Kidney epithelial cell (primary cell): ENCODE results near the gene UNC93B1. TPM values are rescaled to one million over a fixed set of nuclear protein-coding genes. Genes with fewer than 3 reads are reported as not detected.
A peak's percentile ranks its signal among the peaks of the same experiment; 100 is the strongest.
"Not testable (repeated sequence)": the region's sequence is repeated elsewhere in the genome, so short reads cannot be mapped to it uniquely, and the experiment has no call there.

Experiments
- DNase-seq: peaks from one replicate; pipeline ENCODE4 v3.0.0-alpha.2; 2010; ENCODE audit warnings: low read depth
- H3K27me3 ChIP-seq: 2 replicates; pipeline ENCODE4 v1.6.0; 2011; ENCODE audit warnings: low read length; ENCODE audit not compliant: control insufficient read depth, insufficient read depth
- H3K36me3 ChIP-seq: 2 replicates; pipeline ENCODE4 v1.5.1; 2011; ENCODE audit warnings: low read length; ENCODE audit not compliant: control insufficient read depth, insufficient read depth
- H3K4me3 ChIP-seq: 2 replicates; pipeline ENCODE4 v1.5.1; 2011; ENCODE audit warnings: low read depth, mild to moderate bottlenecking, control low read depth, low read length
- CTCF ChIP-seq: IDR thresholded peaks from 2 replicates; pipeline ENCODE4 v1.5.1; 2011; ENCODE audit warnings: mild to moderate bottlenecking, moderate library complexity, low read length, control low read depth, inconsistent platforms; ENCODE audit not compliant: insufficient read depth, poor library complexity, severe bottlenecking
- total RNA-seq: library from RNA; depleted of rRNA; stranded (reverse); fragments of >200 nt; gene quantifications from 2 replicates; pipeline ENCODE4 v1.2.3, GENCODE V29; 2015

Gene UNC93B1
- total RNA-seq, 1 donor from 2014 or later, result 21.0 TPM

GRCh38 chr11:67997475-67997921 is 6.4 kb downstream of the UNC93B1 start:
- no peak for DNase-seq
- H3K27me3 ChIP-seq, result no peaks in the 10 kb centered on the region
- H3K4me3 ChIP-seq, result no peak overlapping the region
- H3K36me3 ChIP-seq, result no peaks in the 10 kb centered on the region
- no peak for TF ChIP-seq CTCF

GRCh38 chr11:67996622-67997474 is 7.0 kb downstream of the UNC93B1 start:
- no peak for DNase-seq
- TF ChIP-seq CTCF, result no peak
- no peaks in the 10 kb centered on the region for H3K27me3 ChIP-seq
- no peaks in the 10 kb centered on the region for H3K36me3 ChIP-seq
- H3K4me3 ChIP-seq, result no peak overlapping the region

- no peak for DNase-seq
- TF ChIP-seq CTCF, result no peak
- Histone ChIP-seq H3K4me3 (no peak overlapping the region), H3K36me3 (no peaks in the 10 kb centered on the region), H3K27me3 (no peaks in the 10 kb centered on the region)
Observed at GRCh38 chr11:67996051-67996450, 7.8 kb downstream of the UNC93B1 start.

- not testable (repeated sequence) for H3K27me3 ChIP-seq, H3K36me3 ChIP-seq, DNase-seq, H3K4me3 ChIP-seq
Observed at GRCh38 chr11:67995579-67995978, 8.3 kb downstream of the UNC93B1 start.

GRCh38 chr11:67995129-67995528 is 8.8 kb downstream of the UNC93B1 start:
- H3K4me3 ChIP-seq, H3K36me3 ChIP-seq, DNase-seq, H3K27me3 ChIP-seq: not testable (repeated sequence)

- not testable (repeated sequence) for H3K4me3 ChIP-seq, H3K27me3 ChIP-seq, DNase-seq, H3K36me3 ChIP-seq
Observed at GRCh38 chr11:67994387-67994786, 9.5 kb downstream of the UNC93B1 start.

GRCh38 chr11:67993821-67994220 is 10.1 kb downstream of the UNC93B1 start:
- not testable (repeated sequence) for H3K27me3 ChIP-seq, H3K4me3 ChIP-seq, H3K36me3 ChIP-seq, DNase-seq
- peak; percentile 59 for TF ChIP-seq CTCF

GRCh38 chr11:67991347-67992121 is 12.4 kb downstream of the UNC93B1 start:
- not testable (repeated sequence) for DNase-seq, H3K36me3 ChIP-seq, H3K4me3 ChIP-seq, H3K27me3 ChIP-seq

- H3K36me3 ChIP-seq, DNase-seq, H3K27me3 ChIP-seq, H3K4me3 ChIP-seq: not testable (repeated sequence)
Observed at GRCh38 chr11:67990546-67991346, 13.2 kb downstream of the UNC93B1 start.

- not testable (repeated sequence) for H3K27me3 ChIP-seq, H3K36me3 ChIP-seq, H3K4me3 ChIP-seq, DNase-seq
Observed at GRCh38 chr11:67985302-67985701, 18.6 kb downstream of the UNC93B1 start.
